Rectal smooth muscle tissue (tissue), 1 donor: ENCODE data around the gene LIN52.

Experiments
- H3K27ac ChIP-seq: one replicate; pipeline ENCODE4 v1.7.0; 2013; ENCODE audit warnings: low read depth, low read length, inconsistent platforms
- H3K27me3 ChIP-seq: one replicate; pipeline ENCODE4 v1.7.0; 2013; ENCODE audit warnings: low read length; ENCODE audit not compliant: control insufficient read depth, insufficient read depth
- H3K36me3 ChIP-seq: one replicate; pipeline ENCODE4 v1.7.0; 2013; ENCODE audit warnings: low read length; ENCODE audit not compliant: control insufficient read depth, insufficient read depth
- H3K4me1 ChIP-seq: one replicate; pipeline ENCODE4 v1.7.0; 2013; ENCODE audit warnings: low read length; ENCODE audit not compliant: control insufficient read depth, insufficient read depth
- H3K4me3 ChIP-seq: one replicate; pipeline ENCODE4 v1.7.0; 2013; ENCODE audit warnings: low read length
- H3K9ac ChIP-seq: one replicate; pipeline ENCODE4 v1.7.0; 2013; ENCODE audit warnings: low read length

Gene LIN52

DNA sequence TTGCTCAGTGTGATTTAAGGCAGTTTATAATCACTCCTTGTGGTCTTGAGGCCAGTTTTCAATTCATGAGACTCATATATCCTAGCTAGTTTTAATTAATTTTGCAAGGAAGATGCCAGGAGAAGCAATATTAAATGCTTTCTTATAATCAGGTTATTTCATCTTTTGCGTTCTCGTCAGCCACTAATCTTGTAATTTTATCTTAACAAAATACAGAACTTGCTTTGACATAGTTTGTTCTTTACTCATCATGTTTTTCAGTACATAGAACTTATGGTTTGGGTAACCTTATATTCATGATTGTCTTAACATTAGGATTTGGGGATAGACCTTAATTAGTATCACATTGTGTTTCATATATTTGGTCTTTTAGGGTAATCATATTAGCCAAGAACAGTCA, 76.0 kb downstream of the LIN52 start:
- Histone ChIP-seq H3K27ac (no peak overlapping the region), H3K4me3 (no peak overlapping the region), H3K9ac (no peak overlapping the region), H3K27me3 (no peaks in the 10 kb centered on the region), H3K4me1 (no peaks in the 10 kb centered on the region), H3K36me3 (no peaks in the 10 kb centered on the region)

DNA sequence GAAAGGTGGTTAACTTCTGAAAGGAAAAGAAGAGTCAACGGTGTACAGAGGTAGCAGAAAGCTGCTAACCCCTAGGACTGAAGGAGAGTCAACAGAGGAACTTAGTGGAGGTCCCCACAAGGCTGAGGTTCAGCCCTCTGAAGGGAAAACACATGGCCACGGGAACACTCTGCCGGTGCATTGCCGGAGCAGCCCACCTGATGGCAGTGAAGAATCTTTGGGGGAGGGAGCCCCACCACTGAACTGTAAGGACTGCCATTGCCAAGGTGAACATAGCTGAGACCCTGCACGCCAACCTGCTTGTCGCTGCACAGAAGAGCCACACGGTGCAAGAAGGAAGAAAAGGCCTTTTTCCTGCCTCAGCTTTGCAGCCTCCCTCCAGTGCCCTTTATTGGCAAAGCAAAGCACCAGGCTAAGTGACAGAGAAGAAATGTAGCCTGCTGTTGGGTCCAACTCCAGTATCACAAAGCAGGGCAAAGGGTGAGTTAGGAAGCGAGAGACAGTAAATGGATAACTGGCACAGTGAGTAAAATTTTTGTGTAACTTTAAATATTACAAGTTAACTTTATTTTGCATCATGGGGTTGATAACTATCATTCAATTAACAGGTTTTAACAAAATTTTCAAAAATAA, 76.9 kb downstream of the LIN52 start:
- no peak overlapping the region for H3K9ac ChIP-seq
- H3K27ac ChIP-seq: no peak overlapping the region
- no peaks in the 10 kb centered on the region for H3K4me1 ChIP-seq
- H3K36me3 ChIP-seq: no peaks in the 10 kb centered on the region
- H3K27me3 ChIP-seq: no peaks in the 10 kb centered on the region
- H3K4me3 ChIP-seq: no peak overlapping the region

DNA sequence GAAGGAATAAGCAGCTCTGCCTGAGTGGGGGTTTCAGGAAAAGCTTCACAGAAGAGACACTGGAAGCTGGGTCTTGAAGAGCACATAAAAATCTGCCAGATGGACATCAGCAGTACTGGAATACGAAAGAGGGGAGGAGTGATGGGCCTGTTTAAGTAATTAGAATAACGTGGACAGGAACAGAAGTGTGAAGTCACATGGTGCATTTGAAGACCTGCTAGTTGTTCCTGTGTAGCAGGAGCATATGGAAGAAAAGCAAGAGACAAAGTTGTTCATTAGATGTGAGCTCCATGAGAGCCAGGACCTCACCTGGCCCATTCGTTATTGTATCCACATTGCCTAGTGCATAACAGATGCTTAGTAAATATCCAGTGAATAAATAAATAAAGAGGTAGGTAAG, 85.2 kb downstream of the LIN52 start:
- H3K36me3 ChIP-seq: no peaks in the 10 kb centered on the region
- no peaks in the 10 kb centered on the region for H3K4me1 ChIP-seq
- H3K4me3 ChIP-seq: no peak overlapping the region
- H3K27me3 ChIP-seq: no peaks in the 10 kb centered on the region
- no peak overlapping the region for H3K9ac ChIP-seq
- no peak overlapping the region for H3K27ac ChIP-seq

DNA sequence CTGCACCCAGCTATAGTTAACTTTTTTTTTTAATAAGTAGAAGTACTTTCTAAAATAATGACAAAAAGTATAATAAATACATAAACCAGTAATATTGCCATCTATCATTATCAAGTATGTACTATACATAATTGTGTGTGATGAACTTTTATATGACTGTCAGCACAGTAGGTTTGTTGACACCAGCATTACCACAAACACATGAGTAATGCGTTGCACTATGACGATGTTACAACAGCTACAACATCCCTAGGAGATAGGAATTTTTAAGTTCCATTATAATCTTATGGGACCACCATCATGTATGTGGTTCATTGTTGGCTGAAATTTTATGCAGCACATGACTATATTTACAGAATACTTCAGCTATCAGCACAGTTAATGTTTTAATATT, 91.6 kb downstream of the LIN52 start:
- Histone ChIP-seq H3K9ac (no peak overlapping the region), H3K27me3 (no peaks in the 10 kb centered on the region), H3K27ac (no peak overlapping the region), H3K4me1 (no peaks in the 10 kb centered on the region), H3K4me3 (no peak overlapping the region), H3K36me3 (no peaks in the 10 kb centered on the region)

DNA sequence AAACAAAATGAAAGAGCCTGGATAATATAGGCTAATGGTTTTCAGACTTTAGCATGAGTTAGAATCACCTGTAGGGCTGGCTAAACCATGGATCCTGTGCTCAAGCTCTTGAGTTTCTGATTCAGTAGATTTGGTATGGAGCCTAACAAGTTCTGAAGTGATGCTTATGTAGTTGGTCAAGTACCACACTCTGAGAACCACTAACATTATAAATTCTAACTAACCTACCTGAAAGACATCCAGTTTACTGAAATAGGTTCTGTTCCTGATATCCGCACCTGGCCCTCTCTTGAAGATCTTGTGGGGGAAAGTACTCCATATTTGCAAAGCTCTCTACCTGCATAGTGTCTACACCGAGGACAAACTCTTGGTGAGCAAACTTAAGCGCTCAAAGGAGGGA, 95.1 kb downstream of the LIN52 start:
- Histone ChIP-seq H3K4me3 (no peak overlapping the region), H3K27ac (no peak overlapping the region), H3K9ac (no peak overlapping the region), H3K4me1 (no peaks in the 10 kb centered on the region), H3K36me3 (no peaks in the 10 kb centered on the region), H3K27me3 (no peaks in the 10 kb centered on the region)

DNA sequence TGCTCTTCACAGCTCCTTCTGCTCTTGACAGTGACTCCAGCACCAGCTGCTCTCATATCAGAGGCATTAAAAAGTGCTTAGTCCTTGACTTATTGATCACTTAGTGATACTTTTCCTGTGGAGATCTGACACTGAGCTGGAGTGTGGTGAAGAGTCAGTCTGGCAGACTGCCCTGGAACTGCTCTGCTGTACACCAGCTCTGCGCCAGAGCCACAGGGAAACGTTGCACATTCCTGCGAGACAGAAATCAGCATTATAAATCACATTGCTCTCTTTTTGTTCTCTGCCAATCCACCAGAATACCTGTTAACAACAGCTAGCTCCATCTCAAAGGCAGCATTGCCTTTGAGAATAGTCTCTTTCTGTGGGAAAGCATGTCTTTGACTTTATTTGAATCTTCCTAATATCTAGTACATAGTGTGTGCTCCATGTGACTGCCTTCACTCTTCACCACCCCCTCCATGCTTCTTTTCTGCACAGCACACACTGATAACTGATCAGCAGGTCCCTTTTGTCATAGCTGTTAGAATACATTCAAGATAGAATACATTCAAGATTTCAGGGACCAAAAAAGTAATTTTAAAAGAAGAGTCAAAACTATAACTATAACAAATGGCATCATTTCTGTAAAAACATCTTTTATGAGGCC, 106.3 kb downstream of the LIN52 start:
- Histone ChIP-seq H3K9ac (no peak overlapping the region), H3K27ac (no peak overlapping the region), H3K4me1 (no peaks in the 10 kb centered on the region), H3K27me3 (no peaks in the 10 kb centered on the region), H3K36me3 (no peaks in the 10 kb centered on the region), H3K4me3 (no peak overlapping the region)

DNA sequence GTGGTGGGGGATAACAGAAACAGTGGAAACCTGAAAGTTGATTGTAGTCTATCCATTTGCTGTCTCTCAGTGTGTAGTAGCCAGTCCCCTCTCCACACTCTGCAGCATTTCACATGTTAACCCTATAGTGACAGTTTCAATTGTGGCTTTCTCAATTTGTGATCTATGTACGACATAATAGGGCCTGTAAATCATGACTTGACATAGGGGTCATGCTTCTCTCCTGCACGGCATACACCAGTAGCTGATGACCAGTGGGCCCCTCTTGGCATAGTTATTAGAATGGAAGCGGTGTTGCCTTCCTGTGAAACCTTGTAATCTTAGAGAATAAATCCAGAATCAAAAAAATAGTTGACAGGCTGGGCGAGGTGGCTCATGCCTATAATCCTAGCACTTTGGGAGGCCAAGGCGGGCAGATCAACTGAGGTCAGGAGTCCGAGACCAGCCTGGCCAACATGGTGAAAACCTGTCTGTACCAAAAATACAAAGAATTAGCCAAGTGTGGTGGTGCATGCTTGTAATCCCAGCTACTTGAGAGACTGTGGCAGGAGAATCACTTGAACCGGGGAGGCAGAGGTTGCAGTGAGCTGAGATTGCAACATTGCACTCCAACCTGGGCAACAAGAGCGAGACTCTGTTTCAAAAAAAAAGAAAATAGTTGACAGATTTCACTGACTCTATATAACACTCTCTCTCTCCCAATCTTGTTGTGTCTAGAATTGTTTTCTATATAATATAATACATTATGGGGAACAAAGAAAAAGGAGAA, 109.9 kb downstream of the LIN52 start:
- H3K4me3 ChIP-seq: no peak overlapping the region
- no peaks in the 10 kb centered on the region for H3K4me1 ChIP-seq
- H3K27me3 ChIP-seq: no peaks in the 10 kb centered on the region
- no peak overlapping the region for H3K27ac ChIP-seq
- no peaks in the 10 kb centered on the region for H3K36me3 ChIP-seq
- H3K9ac ChIP-seq: no peak overlapping the region

DNA sequence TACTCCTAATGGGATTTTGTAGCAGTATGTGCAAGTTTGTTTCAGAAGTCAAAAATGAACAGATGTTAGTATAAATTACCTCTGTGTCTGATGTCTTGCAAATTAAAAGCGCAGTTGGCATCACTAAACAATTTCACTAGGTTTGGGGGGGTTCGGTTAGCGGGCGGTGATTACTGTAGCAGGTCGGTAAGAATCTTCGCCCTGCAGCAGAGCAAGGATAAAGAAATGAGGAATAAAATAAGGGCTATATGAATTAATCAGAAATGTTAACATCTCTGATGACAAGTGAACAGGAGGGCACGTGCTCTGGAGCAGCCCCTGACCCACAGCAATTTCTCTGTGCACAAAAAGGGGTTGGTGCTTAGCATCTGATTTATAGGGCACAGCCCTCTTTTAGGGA, 110.9 kb downstream of the LIN52 start:
- H3K36me3 ChIP-seq: no peaks in the 10 kb centered on the region

DNA sequence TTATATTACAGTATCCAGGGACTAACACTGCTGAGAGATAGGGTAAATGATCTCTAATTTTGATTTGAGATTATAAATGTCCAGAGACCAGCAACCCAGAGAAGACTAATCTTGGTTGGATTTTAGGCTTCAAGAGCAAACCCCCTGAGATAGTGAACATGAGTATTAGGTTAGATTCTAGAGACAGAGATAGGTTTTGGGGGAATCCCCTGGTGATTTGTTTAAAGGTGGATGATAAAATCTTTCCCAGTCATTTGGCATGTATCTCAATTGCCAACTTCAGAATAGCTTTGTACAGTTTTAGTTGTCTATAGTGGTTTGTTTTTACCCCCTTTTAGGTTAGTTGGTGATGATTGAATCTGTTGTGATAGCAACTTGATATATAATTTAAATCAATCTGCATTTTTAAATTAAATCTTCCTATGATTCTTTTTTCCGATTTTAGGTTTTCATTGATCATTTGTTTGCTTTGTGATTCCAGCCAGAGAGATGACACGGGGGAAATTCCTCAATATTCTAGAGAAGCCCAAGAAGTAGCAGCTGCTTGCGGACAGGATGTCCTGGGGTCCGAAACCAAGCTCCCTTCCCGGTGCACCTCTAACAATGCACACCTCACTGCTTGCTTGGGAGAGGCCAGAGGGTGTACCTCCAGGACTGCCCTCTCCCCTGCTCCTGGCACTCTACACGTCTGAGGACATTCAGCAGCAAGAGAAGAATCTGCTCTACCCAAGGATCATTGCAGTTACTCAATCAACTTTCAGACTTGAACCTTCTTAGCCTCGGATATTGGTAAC, 113.9 kb downstream of the LIN52 start:
- H3K27me3 ChIP-seq: no peaks in the 10 kb centered on the region

More for the DNA sequence above, 110.9 kb downstream of the LIN52 start:
- Histone ChIP-seq H3K27ac (no peak overlapping the region), H3K4me1 (no peaks in the 10 kb centered on the region), H3K4me3 (no peak overlapping the region), H3K9ac (no peak overlapping the region), H3K27me3 (no peaks in the 10 kb centered on the region)

DNA sequence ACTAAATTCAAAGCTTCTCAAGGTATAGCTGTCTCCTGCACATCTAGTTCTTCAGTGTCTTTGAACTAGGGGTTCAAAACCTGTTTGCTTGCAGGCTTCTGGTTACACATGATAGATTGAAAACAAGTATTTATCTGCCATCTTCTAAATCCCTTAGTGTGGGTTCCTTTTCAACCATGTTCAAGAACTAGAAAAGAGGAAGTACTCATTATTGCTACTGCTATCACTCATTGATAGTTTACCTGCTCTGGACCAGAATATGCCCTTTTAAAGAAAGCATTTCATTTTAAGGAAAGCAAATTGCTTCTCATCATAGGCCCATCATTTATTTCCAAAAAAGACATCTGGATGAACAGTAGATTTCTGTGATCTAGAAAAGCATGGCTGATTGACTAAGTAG, 117.4 kb downstream of the LIN52 start:
- no peak overlapping the region for H3K9ac ChIP-seq
- no peaks in the 10 kb centered on the region for H3K36me3 ChIP-seq
- H3K4me1 ChIP-seq: no peaks in the 10 kb centered on the region
- H3K27ac ChIP-seq: no peak overlapping the region
- no peak overlapping the region for H3K4me3 ChIP-seq
- no peaks in the 10 kb centered on the region for H3K27me3 ChIP-seq

More for the DNA sequence above, 113.9 kb downstream of the LIN52 start:
- no peak overlapping the region for H3K27ac ChIP-seq
- H3K4me3 ChIP-seq: no peak overlapping the region
- H3K36me3 ChIP-seq: no peaks in the 10 kb centered on the region
- H3K9ac ChIP-seq: no peak overlapping the region
- no peaks in the 10 kb centered on the region for H3K4me1 ChIP-seq

DNA sequence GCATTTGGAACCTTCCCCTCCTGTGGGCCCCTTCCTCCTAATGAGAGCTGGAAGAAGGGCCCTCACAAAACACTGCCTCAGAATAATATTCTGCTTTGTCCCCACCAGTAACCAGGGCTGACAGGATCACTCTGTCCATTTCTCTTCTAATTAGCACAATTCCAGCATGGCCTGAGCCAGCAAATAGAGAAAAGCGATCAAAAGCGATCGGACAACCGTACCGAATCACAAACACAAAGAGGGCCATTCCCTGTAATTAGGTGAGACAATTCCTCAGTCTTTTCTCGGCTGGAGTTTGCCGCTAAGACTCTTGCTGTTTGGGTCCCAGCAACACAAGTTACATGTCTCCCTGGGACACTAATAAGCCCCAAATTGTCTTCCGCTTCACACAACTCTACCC, 118.9 kb downstream of the LIN52 start:
- Histone ChIP-seq H3K36me3 (no peaks in the 10 kb centered on the region), H3K27me3 (no peaks in the 10 kb centered on the region), H3K4me1 (no peaks in the 10 kb centered on the region), H3K27ac (no peak overlapping the region), H3K9ac (no peak overlapping the region), H3K4me3 (no peak overlapping the region)

DNA sequence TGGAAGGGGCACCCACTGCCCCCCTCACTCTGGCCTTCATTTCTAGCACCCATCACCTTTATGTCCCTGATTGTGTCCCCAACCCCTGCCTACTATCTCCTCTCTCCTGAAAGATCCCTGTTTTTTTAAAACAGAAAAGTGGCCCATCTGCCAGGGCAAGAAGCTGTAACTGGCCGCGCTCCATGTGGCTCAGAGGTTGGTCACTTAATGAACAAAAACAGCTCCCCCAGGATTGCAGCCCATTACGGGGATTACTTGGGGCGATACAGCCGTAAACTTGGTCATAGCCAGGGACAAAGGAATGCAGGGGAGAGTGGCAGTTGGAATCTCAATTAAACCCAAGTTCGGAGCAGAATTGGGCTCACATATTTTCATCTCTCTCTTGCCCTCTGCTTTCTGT, 119.7 kb downstream of the LIN52 start:
- H3K27ac ChIP-seq: no peak overlapping the region
- H3K27me3 ChIP-seq: no peaks in the 10 kb centered on the region
- no peaks in the 10 kb centered on the region for H3K4me1 ChIP-seq
- H3K4me3 ChIP-seq: no peak overlapping the region
- H3K9ac ChIP-seq: no peak overlapping the region
- no peaks in the 10 kb centered on the region for H3K36me3 ChIP-seq
